PC-9 (cell line): Measurements from ENCODE around the gene SLC13A4. TPM values are rescaled to one million over a fixed set of nuclear protein-coding genes. Genes with fewer than 3 reads are reported as not detected.

Experiments
- BruUV-seq: library from RNA; stranded (reverse); fragments of 400-500 nt; replicated peaks from 2 replicates; lab custom pipeline; 2021; lab: Mats Ljungman, UMichigan
- CTCF ChIA-PET: fragments of 300-600 bp; sonication (Branson Sonifier 250); formaldehyde crosslinking; loops from one replicate; lab custom pipeline; 2022; ENCODE audit warnings: antibody characterized with exemption; lab: Charles Lee
- POLR2A ChIA-PET: fragments of 300-600 bp; sonication (Branson Sonifier 250); formaldehyde crosslinking; loops from one replicate; lab custom pipeline; 2022; ENCODE audit warnings: antibody characterized with exemption; ENCODE audit not compliant: unreplicated experiment; lab: Charles Lee
- DNase-seq, 2 experiments: peaks; one replicate each; pipeline versions ENCODE4 v3.0.0 to v3.0.0-alpha.2; 2015 to 2022; ENCODE audit warnings: mixed read lengths in 1 of 2
- H2AFZ ChIP-seq: fragments of 200-600 bp; sonication (generic); 2 replicates; pipeline ENCODE4 v1.8.1; 2017; ENCODE audit warnings: antibody characterized with exemption
- H3F3A ChIP-seq: fragments of 200-600 bp; sonication (generic); 2 replicates; pipeline ENCODE4 v1.8.1; 2017; ENCODE audit warnings: antibody characterized with exemption, mild to moderate bottlenecking, low read depth; ENCODE audit not compliant: insufficient read depth
- H3K27ac ChIP-seq: fragments of 200-600 bp; sonication (generic); 2 replicates; pipeline ENCODE4 v1.6.1; 2016; ENCODE audit warnings: mixed run types
- H3K27me3 ChIP-seq: fragments of 200-600 bp; sonication (generic); 2 replicates; pipeline ENCODE4 v1.6.1; 2016; ENCODE audit warnings: low read depth, mixed run types; ENCODE audit not compliant: insufficient read depth
- H3K36me3 ChIP-seq: fragments of 200-600 bp; sonication (generic); 2 replicates; pipeline ENCODE4 v1.6.1; 2016; ENCODE audit warnings: low read depth, mixed run types
- H3K4me1 ChIP-seq: fragments of 200-600 bp; sonication (generic); replicated peaks from 2 replicates; pipeline ENCODE4 v1.6.1; 2016; ENCODE audit warnings: mixed run types; ENCODE audit not compliant: insufficient read depth
- H3K4me2 ChIP-seq: fragments of 200-600 bp; sonication (generic); 2 replicates; pipeline ENCODE4 v1.6.1; 2017; ENCODE audit warnings: mixed run types
- H3K4me3 ChIP-seq: fragments of 200-600 bp; sonication (generic); 2 replicates; pipeline ENCODE4 v1.6.1; 2016; ENCODE audit warnings: mixed run types
- H3K79me2 ChIP-seq: fragments of 200-600 bp; sonication (generic); 2 replicates; pipeline ENCODE4 v1.6.1; 2017; ENCODE audit warnings: low read depth, mixed run types
- H3K9me2 ChIP-seq: fragments of 200-600 bp; sonication (generic); 2 replicates; pipeline ENCODE4 v1.8.1; 2017; ENCODE audit warnings: mild to moderate bottlenecking; ENCODE audit not compliant: insufficient read depth
- H3K9me3 ChIP-seq: fragments of 200-600 bp; sonication (generic); 2 replicates; pipeline ENCODE4 v1.8.1; 2016; ENCODE audit warnings: low read depth; ENCODE audit not compliant: insufficient read depth
- H4K20me1 ChIP-seq: fragments of 200-600 bp; sonication (generic); 2 replicates; pipeline ENCODE4 v1.8.1; 2017; ENCODE audit not compliant: insufficient read depth
- CTCF ChIP-seq: fragments of 200-600 bp; sonication (generic); conservative IDR thresholded peaks from 2 replicates; pipeline ENCODE4 v1.6.1; 2017; ENCODE audit warnings: mixed run types, antibody characterized with exemption, mild to moderate bottlenecking, moderate library complexity
- EZH2 ChIP-seq: fragments of 200-600 bp; sonication (generic); IDR thresholded peaks from 2 replicates; pipeline ENCODE4 v1.8.0; 2017; ENCODE audit warnings: antibody characterized with exemption, low read depth
- intact Hi-C: fragments of 100-400 bp; cut with micrococcal nuclease; formaldehyde crosslinking; loops from one replicate; pipeline ENCODE4 v1.10.0; 2022; ENCODE audit not compliant: unreplicated experiment
- total RNA-seq: library from RNA; stranded (reverse); gene quantifications from 2 replicates; pipeline ENCODE4 v1.2.3, GENCODE V29; 2021

SLC13A4 gene
- total RNA-seq, 1 experiment from 2014 or later, result not detected

GRCh38 chr7:135704698-135705097 lies 23.3 kb downstream of the SLC13A4 start:
- no peak overlapping the region for H3K4me3 ChIP-seq
- no peak overlapping the region for H2AFZ ChIP-seq
- ChIA-PET POLR2A (interaction anchor here (0.6 kb wide), 1 partner anchor 45 kb away, joined by 3 read pairs; no protein-coding TSS in a partner anchor), CTCF (no interaction called here)
- H3K79me2 ChIP-seq, result no peaks in the 10 kb centered on the region
- H3K27me3 ChIP-seq, result no peaks in the 10 kb centered on the region
- no peaks in the 10 kb centered on the region for H3K9me3 ChIP-seq
- no peak overlapping the region for H3K27ac ChIP-seq
- no peak overlapping the region for H3K4me2 ChIP-seq
- H3F3A ChIP-seq, result peaks cover 24% of the 10 kb centered on the region
- no peaks in the 10 kb centered on the region for H3K9me2 ChIP-seq
- no peak for DNase-seq
- H4K20me1 ChIP-seq, result no peaks in the 10 kb centered on the region
- intact Hi-C loops, result no loop called here
- no TSS peak for BruUV-seq
- no peak for TF ChIP-seq CTCF
- no peak for TF ChIP-seq EZH2
- no peaks in the 10 kb centered on the region for H3K36me3 ChIP-seq
- H3K4me1 ChIP-seq, result peaks cover 30% of the 10 kb centered on the region

- no peak overlapping the region for H3K27ac ChIP-seq
- POLR2A ChIA-PET, result no interaction called here
Observed at GRCh38 chr7:135704074-135704473, 23.9 kb downstream of the SLC13A4 start.

GRCh38 chr7:135697276-135698049 lies 30.5 kb downstream of the SLC13A4 start:
- no peak for TF ChIP-seq EZH2
- no peak for TF ChIP-seq CTCF
- CTCF ChIA-PET, result no interaction called here
- H3K4me1 ChIP-seq, result no peaks in the 10 kb centered on the region
- H3K36me3 ChIP-seq, result no peaks in the 10 kb centered on the region
- H3K27ac ChIP-seq, result no peak overlapping the region
- H2AFZ ChIP-seq, result no peak overlapping the region
- H3K4me3 ChIP-seq, result no peak overlapping the region
- BruUV-seq, result no TSS peak
- H3K9me3 ChIP-seq, result no peaks in the 10 kb centered on the region
- no peaks in the 10 kb centered on the region for H3K27me3 ChIP-seq
- H3K79me2 ChIP-seq, result no peaks in the 10 kb centered on the region
- intact Hi-C loops, result no loop called here
- DNase-seq, result no peak
- no peak overlapping the region for H3K4me2 ChIP-seq
- no peaks in the 10 kb centered on the region for H3K9me2 ChIP-seq
- POLR2A ChIA-PET, result interaction anchor here (0.7 kb wide), 1 partner anchor 8 kb away, joined by 4 read pairs; no protein-coding TSS in a partner anchor
- H4K20me1 ChIP-seq, result no peaks in the 10 kb centered on the region
- no peaks in the 10 kb centered on the region for H3F3A ChIP-seq

More at GRCh38 chr7:135704074-135704473, 23.9 kb downstream of the SLC13A4 start:
- H3K9me3 ChIP-seq, result no peaks in the 10 kb centered on the region
- H3K4me3 ChIP-seq, result no peak overlapping the region
- H3K4me1 ChIP-seq, result peaks cover 30% of the 10 kb centered on the region
- DNase-seq, result no peak
- H3K9me2 ChIP-seq, result no peaks in the 10 kb centered on the region
- no peaks in the 10 kb centered on the region for H3K27me3 ChIP-seq
- intact Hi-C loops, result no loop called here
- no peaks in the 10 kb centered on the region for H4K20me1 ChIP-seq
- no peak overlapping the region for H3K4me2 ChIP-seq
- H3F3A ChIP-seq, result peaks cover 24% of the 10 kb centered on the region
- BruUV-seq, result no TSS peak
- H3K36me3 ChIP-seq, result no peaks in the 10 kb centered on the region
- TF ChIP-seq CTCF, result peak; percentile 35; the same call in 1 of the 2 replicates
- TF ChIP-seq EZH2, result no peak
- no peak overlapping the region for H2AFZ ChIP-seq
- CTCF ChIA-PET, result no interaction called here
- no peaks in the 10 kb centered on the region for H3K79me2 ChIP-seq
